Hematopoietic multipotent progenitor cell treated with erythropoietin and hydrocortisone succinate and interleukin-3 and kit ligand, for 15 days (in vitro differentiated cells): Measurements from ENCODE around the gene PTMA.
"Not testable (repeated sequence)": the region's sequence is repeated elsewhere in the genome, so short reads cannot be mapped to it uniquely, and the experiment has no call there.

Experiments
- DNase-seq: peaks from one replicate; pipeline ENCODE4 v3.0.0-alpha.2; 2015; ENCODE audit warnings: low spot score

Gene PTMA, protein sequence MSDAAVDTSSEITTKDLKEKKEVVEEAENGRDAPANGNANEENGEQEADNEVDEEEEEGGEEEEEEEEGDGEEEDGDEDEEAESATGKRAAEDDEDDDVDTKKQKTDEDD

DNA sequence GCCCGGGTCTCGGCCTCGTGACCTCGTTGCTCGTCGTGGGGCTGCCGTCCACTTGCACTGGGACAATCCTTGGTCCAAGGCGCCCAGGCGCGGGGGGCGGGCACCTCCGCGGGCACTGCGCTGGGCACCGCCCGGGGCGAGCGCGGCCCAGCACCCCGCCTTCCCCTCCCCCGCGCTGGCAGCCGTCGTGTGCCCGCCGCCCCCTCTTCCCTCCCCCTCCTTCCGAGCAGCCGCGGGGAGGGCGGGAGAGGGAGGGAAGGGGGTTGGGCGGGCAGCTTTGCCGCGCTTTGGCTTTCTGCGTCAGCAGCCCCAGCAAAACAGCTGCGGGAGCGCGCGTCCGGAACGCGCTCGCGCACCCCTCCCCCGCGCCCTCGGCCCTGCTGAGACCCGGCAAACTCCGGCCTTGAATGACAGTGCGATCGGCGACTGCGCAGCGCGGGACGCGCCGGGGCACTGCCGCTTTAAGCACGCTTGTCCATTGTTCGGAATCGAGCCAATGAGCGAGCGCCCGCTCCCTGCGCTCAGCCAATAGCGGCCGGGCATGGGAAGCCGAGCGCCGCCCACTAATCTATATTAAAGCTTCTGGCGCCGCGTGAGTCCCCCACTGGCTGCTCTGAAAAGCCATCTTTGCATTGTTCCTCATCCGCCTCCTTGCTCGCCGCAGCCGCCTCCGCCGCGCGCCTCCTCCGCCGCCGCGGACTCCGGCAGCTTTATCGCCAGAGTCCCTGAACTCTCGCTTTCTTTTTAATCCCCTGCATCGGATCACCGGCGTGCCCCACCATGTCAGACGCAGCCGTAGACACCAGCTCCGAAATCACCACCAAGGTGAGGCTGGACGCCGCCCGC, at the start of gene PTMA:
Gene PTMA, plus strand, starts transcription at position 599 of the 846 bp plus-strand sequence. Its CDS starts 182 bp downstream, at position 781.
- peak; percentile 96 for DNase-seq

DNA sequence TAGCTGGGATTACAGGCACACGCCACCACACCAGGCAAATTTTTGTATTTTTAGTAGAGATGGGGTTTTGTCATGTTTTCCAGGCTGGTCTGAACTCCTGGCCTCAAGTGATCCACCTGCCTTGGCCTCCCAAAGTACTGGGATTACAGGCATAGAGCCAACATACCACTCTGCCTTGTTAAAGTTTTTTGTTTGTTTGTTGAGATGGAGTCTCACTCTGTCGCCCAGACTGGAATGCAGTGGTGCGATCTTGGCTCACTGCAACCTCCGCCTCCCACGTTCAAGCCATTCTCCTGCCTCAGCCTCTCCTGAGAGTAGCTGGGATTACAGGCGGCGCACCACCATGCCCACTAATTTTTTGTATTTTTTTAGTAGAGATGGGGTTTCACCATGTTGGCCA, 48.3 kb upstream of the PTMA start:
- DNase-seq = not testable (repeated sequence)

DNA sequence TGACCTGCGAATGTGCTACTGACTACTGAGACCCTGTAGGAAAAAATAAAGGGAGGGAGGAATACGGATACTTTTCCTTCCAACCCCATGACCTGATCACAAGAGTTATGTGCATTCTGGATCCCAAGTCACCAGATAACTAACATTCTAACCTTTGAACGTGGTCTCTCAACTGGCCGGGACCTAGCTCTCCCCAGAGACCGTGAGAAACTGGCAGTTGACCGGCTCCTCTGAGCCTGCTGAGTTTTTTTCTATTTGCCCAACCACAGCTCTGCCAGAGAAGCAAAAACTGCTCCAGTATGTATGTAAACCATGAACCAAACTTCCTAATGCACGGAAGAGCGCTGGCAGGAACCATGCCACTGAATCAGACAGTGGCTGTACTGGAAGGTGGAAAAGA, 47.5 kb upstream of the PTMA start:
- no peak for DNase-seq

DNA sequence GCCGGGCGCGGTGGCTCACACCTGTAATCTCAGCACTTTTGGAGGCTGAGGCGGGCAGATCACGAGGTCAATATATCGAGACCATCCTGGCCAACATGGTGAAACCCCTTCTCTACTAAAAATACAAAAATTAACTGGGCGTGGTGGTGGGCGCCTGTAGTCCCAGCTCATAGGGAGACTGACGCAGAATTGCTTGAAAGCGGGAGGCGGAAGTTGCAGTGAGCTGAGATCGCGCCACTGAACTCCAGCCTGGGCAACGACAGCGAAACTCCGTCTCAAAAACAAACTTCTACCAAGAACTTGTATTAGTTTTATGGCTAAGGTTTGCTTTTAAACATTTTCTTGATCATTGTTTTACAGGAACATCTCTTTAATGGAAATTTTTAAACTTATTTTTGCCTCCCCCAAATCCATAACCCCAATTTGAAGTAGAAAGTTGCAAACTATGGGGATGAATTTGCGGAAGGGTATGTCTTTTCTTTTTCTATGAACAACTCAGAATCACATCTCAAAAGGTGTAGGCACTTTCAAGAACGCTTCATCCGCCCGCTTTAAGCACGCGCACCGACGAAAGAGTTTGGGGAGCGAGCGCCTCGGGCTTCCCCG, 46.8 kb upstream of the PTMA start:
- no peak for DNase-seq

DNA sequence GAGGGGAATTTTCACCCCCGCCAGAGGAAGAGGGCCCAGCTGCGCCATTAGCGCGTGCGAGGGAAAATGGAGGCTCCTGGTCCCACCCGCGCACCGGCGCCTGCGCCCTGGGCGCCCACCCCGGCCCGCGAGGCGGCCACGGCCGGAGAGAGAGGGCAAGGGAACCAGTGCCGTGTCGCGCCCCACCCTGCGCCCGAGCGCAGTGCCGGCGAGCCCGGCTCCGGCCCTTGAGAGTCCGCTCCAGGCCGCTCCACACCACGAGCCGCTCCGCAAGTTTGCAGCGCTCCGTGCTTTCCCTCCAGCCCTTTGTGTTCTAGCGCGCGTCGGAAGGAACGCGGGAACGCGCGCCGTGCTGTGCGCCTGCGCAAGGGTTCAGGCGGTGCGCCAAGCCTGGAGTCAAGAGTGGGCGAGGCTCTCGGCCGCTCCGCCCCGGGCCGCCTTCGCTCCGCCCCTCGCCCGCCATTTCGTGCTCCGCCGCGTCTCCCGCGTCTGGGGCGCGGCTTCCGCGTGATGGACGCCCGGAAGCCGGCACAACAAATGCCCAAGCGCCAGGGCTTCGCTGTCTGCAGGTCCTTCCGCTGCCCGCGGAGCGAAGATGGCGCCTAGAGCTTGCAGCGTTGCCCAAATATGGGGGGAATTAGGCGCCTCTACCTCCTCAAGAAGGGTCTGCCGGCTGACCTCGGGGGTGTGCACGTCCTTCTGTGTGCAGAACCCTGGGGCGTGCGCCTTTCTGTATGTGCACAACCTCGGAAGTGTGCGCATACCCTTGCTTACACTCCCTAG, 46.1 kb upstream of the PTMA start:
- peak; percentile 94 for DNase-seq

DNA sequence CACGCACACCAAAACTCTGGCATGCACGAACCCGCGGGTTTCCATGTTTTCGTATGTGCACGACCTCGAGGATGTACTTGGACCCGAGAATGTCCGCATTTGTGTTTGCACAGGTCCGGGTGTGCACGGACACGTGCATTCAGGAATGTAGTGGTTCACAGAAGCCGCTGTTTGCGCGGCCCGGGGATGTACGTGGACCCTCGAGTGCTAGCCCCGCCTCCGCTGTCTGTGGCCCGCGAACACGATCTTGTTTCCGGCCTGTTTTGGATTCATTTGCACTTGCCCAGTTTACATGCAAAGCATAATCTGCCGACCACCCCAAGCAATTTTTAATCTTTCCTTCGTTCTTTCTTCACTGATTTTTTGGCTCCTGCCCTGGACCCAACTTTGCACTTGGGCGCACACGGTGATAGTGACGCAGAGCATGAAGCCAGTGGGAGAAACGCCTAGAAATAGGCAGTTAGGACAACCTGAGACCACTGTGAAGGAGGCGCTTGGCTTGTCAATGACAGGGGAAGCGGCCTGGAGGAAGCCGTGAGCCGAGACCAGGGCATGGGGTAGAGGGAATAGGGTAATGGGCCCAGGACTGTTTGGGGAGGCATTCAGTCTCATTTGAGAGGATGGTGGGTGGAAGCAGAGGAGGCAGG, 45.4 kb upstream of the PTMA start:
- DNase-seq = no peak

DNA sequence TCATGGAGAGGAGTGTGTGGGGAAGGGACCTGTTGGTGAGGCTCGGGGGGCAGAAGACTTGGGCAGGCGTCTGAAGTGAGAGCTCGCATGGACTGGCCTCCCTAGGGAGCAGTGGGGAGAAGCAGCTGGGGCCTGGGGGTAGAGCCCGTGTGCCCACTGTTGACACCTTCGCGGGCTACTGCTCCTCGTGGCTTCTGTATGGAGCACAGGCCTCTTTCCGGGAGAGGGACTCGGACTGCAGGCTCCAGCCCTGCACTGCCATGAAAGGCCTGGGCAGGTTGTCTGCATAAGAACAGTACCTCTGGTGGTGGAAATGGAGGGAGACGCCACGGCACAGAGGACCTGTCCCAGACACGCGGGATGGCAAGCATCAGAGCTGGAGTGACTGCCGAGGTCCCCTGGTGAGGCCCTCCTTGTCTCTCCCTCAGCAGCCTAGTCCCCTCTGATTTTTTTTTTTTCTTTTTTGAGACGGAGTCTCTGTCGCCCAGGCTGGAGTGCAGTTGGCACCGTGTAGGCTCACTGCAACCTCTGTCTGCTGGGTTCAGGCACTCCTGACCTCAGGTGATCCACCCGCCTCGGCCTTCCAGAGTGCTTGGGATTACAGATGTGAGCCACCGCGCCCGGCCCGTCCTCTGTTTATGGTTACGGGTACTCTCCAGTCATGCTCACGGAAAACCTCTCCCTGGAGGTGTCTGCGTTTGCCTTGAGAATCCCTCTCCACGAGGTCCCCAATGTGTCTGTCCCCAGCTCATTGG, 44.7 kb upstream of the PTMA start:
- DNase-seq = no peak

DNA sequence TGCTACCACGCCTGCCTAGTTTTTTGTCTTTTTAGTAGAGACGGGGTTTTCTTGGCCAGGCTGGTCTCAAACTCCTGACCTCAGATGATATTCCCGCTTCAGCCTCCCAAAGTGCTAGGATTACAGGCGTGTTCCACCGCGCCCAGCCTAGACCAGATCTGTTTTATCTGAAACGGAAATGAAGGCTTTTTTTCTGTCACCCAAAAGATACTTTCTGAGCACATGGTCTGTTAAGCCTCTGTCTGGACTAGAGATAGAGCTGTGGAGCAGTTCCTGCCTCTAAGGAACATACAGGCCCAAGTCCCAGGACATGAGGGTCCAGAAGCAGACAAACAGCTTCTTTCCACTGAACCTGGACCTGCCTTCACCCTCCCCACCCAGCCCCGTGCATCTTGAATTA, 43.6 kb upstream of the PTMA start:
- peak; percentile 47 for DNase-seq

DNA sequence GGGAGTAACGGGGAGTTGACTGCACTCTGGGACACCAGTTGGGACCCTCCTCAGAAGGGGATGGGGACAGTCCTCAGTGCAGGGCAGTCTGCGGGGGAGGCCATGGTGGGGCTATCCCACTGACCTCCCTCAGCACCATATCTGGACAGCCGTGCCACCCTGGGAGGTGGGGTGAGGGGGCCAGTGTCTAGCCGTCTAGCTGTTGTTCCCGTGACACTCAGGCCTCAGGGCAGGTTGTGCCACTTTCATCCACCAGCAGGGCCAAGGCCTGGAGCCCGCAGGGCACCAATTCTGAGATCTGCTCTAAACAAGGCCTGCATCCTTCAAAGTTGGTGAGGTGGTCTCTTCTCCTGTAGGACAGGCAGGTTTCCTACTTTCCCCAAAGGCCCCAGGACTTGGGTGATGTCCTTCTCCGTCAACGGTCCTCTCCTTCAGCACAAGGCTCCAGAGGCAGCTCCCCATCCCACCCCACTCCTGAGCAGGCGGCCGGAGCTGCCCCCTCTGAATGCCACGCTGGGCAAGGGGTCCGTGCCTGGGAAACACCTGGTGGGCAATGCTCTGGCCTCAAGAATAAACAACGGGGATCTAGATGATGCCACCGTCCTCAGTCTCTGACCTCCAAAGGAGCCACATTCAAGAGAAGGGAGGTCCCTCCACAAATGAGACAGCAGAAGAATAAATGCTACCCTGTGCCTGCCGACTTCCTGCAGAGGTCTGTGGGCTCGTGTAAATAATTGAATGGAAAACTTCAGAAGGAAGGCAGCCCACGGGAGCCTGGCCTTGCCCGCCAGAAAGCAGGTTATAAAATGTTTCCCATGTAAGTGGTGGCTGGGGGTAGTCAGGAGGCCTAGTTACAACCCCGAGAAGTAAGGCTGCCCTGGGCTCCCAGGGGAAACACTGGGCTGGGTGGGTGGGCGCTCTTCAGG, 42.8 kb upstream of the PTMA start:
- peak; percentile 17 for DNase-seq

DNA sequence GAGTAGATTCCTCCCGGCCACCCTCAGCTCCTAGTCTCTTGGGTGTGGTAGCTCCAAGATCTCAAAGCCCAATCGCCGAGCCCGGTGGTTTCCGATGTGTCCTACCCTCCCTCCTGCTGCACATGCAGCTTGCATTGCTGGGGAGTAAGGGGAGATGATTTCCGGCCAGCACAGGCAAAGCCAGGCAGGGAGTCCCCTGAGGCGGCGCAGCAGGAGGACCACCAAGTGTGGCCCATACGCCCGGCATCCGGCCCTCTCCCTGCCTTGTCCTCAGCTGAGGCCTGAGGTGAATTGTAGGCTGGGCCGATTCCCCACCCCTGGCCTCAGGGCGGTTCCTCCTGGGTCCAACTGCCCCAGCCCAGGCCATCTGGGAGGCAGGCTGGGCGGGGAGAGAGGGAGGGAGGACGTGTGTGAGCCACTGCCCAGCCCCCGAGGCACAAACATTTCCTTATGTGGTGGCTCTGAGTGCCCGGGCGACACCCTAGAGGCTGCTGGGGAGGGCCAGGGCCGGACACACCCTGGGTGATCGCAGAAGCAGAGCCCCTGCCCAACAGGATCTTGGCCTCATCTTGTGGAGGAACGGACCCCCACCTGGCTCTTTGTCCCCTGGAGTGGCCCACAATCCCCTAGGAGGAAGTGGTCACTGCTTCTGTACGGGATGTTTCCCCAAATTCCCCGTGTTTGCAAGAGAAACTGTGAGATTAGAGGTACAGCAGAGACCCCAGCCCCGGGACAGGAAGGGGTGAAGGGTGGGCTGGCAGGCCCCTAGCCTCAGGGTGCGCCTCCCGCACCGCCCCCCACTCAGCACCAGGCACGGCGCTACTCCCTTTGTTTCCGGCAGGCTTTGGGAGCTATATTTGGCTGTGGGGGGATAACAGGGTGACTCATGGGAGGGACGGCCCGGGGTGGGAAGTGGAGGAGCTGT, 41.9 kb upstream of the PTMA start:
- DNase-seq = peak; percentile 70

DNA sequence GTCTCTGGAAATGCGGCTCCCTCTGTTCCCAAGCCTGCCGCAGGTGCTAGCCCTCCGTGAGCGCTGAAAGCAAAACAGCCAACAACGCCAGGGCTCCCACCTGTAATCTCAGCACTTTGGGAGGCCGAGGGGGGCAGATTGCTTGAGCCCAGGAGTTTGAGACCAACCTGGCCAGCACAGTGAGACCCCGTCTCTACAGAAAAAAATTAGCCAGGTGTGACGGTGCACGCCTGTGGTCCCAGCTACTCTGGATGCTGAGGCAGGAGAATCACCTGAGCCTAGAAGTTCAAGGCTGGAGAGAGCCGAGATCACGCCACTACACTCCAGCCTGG, 41.3 kb upstream of the PTMA start:
- no peak for DNase-seq

DNA sequence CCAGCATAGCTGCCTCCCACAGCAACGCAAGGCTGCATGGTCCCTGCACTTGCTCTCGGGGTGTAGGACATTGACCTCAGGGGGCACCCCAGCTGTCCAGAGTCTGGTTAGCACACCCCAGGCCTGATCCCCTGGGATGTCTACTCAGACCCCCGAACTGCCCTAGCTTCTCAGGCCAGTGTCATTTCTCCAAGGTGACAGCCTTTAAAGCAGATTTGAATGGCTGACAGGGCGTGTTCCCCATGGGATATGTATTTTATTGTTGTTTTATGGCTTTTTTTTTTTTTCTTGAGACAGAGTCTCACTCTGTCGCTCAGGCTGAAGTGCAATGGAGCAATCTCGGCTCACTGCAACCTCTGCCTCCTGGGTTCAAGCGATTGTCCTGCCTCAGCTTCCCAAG, 40.8 kb upstream of the PTMA start:
- DNase-seq = no peak

DNA sequence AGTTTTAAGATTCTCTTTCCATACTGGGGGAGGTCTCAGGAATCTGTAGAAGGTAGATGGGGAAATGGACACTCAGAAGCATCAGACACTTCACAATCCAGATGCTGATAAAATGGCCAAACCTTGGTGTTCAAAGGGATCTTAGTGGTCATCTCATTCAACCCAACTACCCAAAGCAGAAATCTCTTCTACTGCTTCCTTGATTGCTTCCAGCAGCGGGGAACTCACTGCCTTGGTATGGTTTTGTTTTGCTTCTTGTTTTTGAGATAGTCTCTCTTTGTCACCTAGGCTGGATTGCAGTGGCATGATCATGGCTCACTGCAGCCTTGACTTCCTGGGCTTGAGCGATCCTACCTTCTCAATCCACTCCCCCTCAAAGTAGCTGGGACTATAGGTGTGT, 39.3 kb upstream of the PTMA start:
- DNase-seq = no peak

DNA sequence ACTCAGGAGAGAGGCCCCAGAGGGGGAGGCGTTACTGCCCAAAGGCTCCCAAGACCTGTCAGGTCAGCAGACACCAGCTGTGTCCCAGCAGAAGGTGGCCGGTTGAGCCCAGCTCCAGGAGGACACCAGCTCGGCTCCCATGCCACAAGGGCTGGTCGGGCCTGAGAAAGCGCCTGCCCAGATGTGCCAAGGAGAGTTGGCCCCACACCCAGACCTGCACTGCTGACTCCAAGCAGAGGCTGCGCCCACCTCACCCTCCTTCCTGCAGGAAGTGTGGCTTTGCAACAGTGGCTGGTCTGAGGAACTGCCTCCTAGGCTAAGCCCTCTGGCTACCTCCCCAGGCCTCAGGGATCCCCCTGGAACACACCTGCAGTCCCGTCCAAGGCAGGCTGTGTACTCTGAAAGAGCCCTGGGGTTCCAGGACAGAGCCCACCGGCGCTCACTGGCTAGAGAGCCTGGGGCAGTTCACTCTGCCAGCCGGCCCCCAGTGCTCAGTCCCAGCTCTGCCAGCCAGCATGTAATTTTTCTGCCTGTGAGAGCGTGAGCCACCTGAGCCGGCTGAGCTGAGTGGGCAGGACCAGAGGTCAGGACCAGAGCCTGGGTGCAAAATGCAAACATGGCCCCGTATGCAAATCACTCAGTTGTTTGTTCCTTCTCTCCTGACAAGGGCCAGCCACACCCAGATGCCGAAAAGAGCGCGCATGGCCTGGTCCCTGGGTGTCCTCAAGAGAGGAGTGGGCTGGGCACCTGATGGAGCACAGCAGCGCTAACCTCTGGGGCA, 36.9 kb upstream of the PTMA start:
- DNase-seq = no peak

DNA sequence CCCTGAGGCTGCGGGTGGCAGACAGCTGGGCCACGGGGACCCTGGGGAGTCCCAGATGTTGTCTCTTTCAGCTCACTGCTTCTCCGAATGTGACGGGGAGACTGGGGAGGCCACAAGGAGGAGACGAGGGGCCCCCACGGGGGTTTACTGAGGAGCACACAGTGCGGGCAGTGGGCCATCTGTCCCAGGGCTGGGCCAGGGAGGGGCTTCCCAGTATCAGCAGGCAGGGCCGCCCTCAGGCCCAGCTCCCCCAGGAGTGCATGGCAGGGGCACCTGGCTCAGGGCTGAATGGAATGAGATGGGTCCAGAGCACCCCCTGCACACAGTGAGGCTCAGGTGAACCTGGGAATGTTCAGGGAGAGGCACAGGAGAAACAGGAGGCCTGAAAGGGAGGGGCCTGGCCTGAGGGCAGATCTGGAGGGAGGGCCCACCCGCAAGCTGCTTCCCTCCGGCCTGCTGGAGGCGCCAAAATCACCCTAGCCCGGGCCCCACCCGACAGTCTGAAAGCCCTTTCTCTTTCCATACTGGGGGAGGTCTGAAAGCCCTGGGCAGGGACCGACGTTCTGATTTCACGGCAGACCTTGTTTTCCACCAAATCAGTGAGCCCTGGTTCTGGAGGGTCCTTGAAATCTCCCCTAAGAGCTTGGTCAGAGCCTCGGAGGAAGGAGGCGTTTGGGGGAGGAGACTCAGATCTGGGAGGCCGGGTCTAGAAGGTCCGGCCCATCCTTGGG, 35.5 kb upstream of the PTMA start:
- no peak for DNase-seq

DNA sequence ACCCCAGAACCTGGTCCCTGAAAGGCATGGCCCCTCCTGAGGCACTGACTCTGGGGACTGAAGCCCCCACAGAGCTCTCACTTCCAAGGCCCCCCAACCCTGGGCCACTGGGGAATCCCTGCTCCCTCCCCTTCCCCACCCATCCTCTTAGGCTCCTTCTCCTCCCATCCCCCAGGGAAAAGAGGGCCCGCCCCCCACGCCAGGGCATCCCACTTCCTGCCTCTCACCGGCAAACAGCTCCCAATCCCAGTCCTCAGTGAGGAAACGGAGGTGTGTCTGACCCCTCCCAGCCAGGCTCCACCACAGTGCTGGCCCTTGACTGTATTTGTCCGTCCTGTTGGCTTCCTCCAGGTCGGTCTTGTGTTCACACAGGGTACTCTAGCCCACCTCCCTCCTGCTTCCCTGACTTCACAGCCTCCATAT, 35.0 kb upstream of the PTMA start:
- no peak for DNase-seq

DNA sequence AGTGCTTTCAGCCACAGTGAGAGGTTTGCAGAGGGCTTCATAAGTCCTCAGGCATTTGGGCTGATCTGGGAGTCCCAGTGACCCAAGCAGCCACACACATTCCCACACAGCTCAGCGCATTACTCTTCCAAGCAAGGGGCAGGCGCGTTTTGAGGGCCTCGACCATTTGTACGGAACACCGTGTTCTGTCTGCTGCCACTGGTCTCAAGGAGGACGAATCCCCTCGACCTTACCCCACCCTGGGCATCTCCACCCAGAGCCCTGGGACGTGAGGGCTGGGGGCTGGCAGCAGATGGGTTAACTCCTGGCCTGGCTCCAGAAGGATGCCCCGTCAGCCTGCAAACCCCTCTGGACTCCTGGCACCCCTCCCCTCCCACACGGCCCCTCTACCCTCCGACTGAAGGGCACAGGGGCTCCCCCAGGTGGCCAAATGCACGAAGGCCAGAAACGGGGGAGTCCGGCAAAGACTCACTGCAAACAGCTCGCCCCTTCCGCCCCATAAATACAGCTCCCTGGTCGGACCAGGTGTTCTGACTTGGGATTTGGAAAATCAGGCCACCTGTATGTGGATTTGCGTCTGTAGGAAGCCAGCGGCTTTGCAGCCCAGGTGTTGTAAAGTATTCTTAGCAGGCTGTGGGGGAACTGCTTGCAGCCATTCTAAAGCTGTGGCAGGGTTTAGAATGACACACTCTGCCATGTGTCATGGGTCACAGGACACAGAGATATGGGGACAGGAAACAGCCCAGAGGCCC, 33.6 kb upstream of the PTMA start:
- DNase-seq = peak; percentile 52
